ENCODE measurements around the gene JDP2.
A peak's percentile ranks its signal among the peaks of the same experiment; 100 is the strongest.

JDP2 gene

GRCh38 chr14:75514673-75515628, 87.1 kb downstream of the JDP2 start:
- DNase-seq (ENCODE audit: low spot score), result peak; percentile 34

- DNase-seq (ENCODE audit: low spot score), result peak; percentile 37
These were observed 87.8 kb downstream of the JDP2 start for GRCh38 chr14:75515629-75515996.

GRCh38 chr14:75518625-75519024, 90.8 kb downstream of the JDP2 start:
- DNase-seq (ENCODE audit: low spot score), result no peak

GRCh38 chr14:75519394-75519793, 91.6 kb downstream of the JDP2 start:
- DNase-seq (ENCODE audit: low spot score), result no peak

GRCh38 chr14:75519826-75520728, 92.3 kb downstream of the JDP2 start:
- no peak for DNase-seq (ENCODE audit: low spot score)

- DNase-seq (ENCODE audit: low spot score), result no peak
These were observed 93.0 kb downstream of the JDP2 start for GRCh38 chr14:75520852-75521251.

GRCh38 chr14:75521415-75522199, 93.8 kb downstream of the JDP2 start:
- DNase-seq (ENCODE audit: low spot score), result no peak

- peak; percentile 32 for DNase-seq (ENCODE audit: low spot score)
These were observed 94.6 kb downstream of the JDP2 start, which contains the start of gene BATF for GRCh38 chr14:75522224-75522982. Gene BATF, plus strand, starts transcription at chr14:75522469. Its CDS starts 214 bp downstream, at chr14:75522683.

- no peak for DNase-seq (ENCODE audit: low spot score)
These were observed 95.1 kb downstream of the JDP2 start for GRCh38 chr14:75522983-75523318.
